HG03097 (cell line): ENCODE measurements around the gene STYK1.
"Not testable (repeated sequence)": the region's sequence is repeated elsewhere in the genome, so short reads cannot be mapped to it uniquely, and the experiment has no call there.

ENCODE experiments used
- ATAC-seq: cut with Tn5 transposase; IDR thresholded peaks from one replicate; pipeline ENCODE4 v1.9.1; 2021; ENCODE audit not compliant: unreplicated experiment, low FRiP score

The STYK1 gene

GRCh38 chr12:10572021-10572490 lies 101.8 kb downstream of the STYK1 start:
- not testable (repeated sequence) for ATAC-seq

GRCh38 chr12:10571141-10571540 lies 102.7 kb downstream of the STYK1 start:
- no peak for ATAC-seq
